Kasumi-1 (cell line): ENCODE results near the gene TMCC1.
"Not testable (repeated sequence)": the region's sequence is repeated elsewhere in the genome, so short reads cannot be mapped to it uniquely, and the experiment has no call there.

Experiments
- DNase-seq, 2 experiments: peaks; one replicate each; lab custom pipeline; 2025; lab: John Stamatoyannopoulos, UW

Gene TMCC1

DNA sequence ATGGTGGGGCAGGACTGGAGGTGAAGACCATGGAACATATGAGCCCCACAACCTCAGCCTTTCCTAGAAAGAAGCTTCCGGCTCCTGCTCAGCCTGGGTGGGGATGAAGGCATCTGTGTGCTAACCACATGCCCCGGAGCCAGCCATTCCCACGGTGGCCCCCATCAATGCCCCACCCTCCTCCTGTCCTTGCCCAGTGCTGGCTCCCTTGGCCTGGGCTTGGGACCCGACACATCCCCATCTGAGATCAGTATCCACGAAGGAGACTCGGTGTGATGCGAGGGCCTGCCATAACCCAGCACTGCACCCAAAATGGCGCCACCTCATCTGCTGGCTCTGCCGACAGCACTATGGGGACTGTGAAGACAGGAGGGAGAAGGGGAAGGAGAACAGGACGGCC, 270.6 kb downstream of the TMCC1 start:
- DNase-seq, result no peak

DNA sequence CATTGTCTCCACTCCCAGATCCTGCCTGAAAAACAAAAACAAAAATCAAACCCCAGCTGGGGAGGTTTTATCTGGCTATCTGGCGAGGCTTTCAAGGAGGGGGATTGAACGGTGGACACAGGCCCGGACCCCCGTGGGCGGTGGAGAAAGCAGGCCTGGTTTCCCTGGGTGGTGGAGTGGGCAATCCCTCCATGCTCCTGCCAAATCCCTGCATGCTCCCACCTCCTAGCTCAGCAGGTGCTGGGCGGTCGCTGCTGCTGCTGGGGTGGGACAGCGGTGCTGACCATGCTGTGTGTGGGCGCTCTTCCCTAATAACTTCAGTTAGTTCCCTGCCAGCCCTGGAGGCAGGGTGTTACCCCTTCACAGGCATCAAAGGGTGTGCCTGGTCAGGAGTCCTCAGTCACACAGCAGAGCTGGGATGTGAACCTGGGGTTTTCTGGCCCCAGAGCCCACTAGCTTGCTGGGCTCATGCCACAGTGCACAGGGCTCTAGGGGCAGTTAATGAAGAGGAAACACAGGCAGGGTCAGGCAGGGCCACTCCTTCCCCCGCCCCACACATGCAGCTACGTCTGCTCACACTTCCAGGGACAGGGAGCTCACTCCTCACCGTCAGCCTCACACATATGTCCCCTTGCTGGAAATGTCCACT, 271.2 kb downstream of the TMCC1 start:
- DNase-seq, result no peak

DNA sequence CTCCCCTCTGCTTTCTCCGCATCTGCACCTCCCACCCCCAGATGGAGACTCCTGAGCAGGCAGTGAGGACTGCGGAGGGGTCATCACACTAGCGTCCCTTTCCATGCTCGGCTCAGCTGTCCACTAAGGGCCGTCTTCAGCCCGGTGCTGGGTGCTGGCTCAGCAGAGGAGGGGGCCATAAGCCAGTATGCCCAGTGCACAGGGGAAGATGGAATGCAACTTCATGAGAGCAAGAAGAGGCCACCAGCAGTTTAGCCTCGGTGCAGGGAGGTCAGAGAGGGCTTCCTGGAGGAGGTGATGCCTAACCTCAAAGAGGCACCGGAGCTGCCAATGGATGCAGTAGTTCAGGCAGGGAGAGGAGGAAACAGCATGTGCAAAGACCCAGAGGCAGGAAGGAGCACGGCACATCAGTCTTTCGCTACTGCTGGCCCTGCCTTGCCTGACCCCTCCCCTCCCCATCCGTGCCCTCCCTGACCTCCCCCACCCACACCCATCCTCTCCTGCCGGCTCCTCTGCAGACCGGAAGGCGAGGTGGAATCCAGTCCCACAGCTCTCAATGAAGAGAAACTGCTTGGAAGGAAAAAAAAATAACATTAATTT, 271.8 kb downstream of the TMCC1 start:
- DNase-seq, result no peak

DNA sequence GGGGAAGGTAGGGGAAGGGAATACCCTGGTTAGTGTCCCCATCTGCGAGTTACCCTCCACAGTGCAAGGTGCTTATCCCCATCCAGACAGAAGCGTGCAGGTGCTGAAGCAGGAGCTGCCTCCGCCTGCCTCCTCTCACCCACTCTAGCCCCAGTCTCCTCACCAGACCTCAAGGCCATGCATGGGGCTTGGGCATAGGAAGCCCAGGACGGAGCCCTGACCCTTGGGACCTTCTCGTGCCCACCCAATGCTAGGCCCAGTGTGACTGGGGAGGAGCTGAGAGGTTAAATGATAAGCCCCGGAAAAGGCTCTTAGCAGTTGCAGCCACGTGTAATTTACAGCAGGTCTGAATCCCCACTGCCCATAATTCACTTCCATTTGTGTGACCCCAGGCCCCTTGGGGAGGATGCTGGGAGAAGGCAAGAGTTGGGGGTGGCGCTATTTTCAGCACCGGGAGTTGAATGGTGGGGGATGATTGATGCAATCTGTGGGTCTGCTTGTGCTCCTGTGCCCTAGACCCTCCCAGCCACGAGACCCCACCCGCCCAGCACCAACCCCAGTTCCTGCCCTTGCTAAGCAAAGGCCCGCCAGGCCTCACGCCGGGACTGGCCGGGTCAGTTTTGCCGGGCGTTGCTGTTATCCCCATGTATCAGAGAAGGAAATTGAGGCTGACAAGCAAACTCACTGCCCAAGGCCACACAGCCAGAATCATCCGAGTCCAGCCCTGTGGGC, 272.5 kb downstream of the TMCC1 start:
- no peak for DNase-seq

DNA sequence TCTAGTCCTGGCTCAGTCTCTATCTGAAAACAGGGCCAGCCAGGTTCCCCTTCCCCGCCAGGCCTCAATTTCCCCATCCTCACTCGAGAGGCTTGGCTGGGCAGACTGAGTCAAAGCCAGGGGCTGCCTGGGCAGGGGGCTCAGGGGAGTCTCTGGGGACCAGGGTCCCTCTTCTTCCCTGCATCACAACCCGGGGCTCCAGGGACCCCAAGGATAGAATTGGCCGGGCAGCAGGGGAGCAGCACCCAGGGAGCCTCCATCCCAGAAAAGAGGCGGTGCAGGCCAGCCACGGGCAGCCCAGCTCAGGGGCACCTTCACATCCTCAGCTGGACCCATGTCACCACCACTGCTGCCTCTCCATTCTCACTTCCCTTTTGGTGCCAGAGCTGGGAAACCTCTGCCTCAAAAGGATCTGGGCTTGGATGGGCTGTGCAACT, 273.8 kb downstream of the TMCC1 start:
- peak; percentile 8 to 15 for DNase-seq

DNA sequence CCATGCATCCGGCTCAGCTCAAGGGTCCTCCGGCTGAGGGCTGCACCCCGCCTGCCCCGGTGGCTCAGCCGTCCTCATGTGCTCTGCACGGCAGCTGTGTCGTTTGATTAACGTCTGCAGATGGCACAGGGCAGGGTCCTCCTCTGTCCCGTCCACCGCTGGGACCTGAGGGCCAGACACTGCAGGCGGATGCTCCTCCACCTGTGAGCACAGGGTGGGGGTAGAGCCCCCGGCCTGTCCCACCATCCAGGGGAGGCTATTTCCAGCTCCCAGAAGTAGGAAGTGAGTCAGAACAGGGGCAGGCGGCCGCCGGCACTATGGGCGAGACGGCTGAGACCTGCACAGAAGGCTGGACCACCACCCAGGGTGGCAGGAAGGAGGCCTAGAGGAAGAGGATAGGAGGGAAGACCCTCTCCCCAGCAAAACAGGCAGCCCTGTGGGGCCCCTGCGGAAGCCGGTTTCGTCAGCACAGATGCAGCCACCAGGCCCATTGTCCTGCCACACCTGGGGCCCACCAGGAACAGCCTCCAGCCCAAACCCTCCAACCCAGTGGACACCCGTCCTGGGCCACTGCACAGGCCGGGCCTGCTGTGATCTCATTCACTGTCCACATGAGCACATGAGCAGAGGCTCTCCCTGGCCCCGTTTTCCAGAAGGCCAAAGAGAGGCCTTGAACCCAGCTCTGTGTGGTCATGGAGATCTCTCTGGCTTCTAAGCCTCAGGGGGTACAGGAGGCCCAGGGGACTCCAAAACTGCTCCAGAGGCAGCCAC, 274.4 kb downstream of the TMCC1 start:
- DNase-seq, result peak; percentile 33 to 40

DNA sequence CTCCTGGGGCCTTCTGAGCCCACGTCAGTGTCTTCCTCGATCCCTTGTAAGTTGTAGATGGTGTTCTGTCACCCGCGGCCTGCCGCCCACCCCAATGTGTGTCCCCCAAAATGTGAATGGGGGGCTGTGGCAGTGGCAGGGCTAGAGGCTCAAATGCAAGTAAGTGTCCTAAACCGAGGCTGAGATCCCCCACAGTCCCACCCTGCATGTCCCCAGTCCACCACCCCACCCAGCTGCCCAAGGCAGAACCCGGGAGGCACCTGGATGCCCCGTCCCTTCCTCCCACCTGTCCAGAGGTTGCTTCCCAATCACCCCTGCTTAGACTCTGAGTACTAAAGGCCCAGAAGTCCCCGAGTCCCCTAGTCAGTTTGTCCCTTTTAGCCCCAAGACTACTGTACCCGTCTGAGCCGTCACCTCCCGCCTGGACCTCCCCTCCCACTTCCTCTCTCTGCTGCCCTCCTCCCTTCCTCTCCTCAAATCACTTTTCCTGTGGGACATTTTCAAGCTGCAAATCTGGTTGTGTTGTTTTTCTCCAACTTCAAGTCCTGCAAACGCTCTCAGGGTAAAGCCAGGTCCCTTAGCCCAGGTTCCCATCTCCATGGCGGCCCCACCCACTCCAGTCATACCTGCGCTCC, 275.2 kb downstream of the TMCC1 start:
- peak; percentile 51 to 53 for DNase-seq

DNA sequence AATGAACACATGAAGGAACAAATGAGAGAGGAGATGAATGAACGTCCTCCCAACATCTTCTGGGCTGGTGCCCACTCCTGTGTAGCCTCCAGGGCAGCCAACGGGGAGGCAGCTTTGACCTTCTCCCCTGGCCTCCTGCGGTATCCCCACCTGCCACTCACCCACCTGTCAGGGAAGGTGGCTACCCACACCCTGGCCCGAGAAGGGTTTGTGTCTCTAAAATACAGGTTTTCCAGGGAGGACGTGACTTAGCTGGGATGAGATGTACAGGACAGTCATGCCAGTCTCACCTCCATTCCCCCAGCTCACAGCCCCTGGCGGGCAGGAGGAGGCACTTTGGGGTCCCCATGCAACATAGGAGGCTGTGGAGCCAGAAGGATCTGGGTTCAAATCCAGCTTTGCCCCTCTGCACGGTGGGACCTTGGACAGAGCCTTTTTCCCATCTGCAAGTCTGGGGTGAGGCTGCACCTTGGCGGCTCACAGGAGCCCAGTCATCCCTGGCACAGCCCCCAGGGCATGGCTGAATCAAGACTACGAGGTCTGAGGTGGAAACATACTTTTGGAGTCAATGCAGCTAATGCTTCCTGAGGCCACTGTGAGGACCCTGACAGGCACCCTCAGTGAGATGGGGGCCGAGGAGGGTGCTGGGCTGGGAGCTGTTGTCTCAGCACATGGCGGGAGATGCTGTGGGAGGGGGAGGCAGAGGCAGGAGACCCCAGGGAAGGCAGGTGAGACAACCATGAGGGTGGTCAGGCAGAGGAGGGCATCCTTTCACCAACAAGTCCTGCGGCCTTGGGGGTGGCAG, 275.9 kb downstream of the TMCC1 start:
- DNase-seq, result no peak

DNA sequence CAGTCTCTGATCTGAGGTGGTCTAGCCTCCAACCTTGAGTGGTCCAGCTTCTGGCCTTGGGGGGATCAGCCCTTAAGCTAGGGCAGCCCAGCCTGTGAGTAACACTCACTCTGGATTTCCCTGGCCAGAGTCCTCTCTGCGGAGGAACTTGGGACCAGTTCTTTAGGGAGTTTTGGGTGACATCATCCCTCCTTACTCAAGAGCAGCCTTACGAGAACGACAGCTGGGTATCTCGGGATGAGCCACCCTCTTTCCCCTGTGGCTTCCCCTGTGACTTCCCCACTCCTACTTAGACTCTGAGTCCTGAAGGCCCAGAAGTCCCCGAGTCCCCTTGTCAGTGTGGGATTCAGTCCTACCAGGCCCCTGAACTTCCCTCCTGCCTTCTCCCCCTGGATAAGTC, 276.8 kb downstream of the TMCC1 start:
- DNase-seq, result peak; percentile 52 to 59

DNA sequence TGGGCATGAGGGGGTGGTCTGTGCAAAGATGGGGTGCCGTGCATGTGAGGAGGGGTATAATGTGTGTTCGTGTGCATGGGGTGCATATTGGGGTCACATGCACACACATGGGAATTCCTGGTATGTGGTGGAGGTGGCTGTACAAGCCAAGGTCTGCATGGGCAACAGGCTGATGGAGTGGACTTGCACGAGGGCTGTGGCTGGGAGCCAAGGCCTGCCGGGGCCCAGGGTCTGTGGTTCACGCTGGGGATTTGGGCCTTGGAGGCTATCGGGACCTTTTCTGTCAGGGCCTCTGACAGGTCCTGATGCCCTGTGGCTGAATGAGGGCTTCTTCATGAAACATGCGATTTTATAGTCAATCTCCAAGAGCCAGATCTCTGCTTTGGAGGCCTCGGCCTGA, 277.2 kb downstream of the TMCC1 start:
- DNase-seq, result no peak

DNA sequence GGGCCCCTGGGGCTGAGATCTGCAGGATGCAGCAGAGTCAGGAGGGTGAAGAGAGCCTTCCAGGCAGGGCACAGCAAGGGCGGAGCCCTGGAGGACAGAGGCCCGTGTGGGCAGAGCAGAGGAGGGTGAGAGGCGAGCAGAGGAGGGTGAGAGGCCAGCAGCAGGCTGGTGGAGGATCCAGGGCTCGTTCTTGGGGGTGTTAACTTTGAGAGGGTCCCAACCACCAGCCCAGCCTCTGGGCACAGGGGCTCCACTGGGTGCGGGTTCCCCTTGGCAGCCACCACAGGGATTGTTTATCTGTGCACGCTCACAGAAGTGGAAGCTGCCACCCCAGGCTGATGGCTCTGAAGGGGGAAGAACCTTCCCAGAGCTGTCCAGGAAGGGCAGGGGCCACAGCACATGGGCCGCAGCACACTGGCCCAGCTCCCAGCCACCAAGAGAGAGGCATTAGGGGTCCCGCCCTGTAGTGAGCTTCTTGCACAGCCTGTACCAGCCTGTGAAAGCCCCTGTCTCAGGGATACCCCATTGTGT, 277.7 kb downstream of the TMCC1 start:
- DNase-seq, result no peak

DNA sequence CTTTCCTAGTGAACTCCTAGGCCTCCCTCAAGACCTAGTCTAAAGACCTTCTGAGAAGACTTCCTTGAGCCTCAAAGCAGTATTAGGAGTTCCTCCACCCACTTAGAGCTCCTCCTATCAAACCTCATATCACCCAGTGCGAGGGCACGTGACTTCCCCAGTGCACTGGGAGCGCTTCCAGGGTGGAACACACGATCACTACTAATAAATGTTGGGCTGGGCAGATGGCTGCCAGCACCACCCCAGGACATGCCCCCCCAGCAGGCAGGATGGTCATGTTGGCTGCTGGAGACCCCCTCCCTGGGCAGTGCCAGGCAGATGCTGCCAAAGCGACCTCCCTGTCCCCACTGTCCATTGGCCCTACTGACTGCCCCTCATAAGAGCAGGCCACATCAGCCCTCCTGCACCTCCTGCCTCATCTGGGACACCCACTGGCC, 278.6 kb downstream of the TMCC1 start:
- peak; percentile 36 for DNase-seq

DNA sequence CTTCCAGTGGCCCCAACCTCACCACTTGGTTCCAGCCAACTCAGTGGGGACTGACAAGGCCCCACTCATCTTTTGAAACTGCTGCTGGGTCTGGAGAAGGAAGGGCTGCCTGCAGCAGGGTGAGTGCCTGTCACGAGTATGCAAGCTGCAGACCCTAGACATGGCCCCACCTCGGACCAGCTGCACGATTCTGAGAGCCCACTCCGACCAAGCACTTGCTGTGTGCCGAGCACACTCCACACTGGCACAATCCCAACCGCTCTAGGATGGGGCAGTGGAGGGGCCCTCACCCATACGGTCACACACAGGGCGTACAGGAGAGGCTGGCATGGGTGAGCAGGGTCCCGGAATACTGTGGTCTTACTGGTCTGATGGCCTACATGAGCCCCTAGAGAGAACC, 279.1 kb downstream of the TMCC1 start:
- no peak for DNase-seq

DNA sequence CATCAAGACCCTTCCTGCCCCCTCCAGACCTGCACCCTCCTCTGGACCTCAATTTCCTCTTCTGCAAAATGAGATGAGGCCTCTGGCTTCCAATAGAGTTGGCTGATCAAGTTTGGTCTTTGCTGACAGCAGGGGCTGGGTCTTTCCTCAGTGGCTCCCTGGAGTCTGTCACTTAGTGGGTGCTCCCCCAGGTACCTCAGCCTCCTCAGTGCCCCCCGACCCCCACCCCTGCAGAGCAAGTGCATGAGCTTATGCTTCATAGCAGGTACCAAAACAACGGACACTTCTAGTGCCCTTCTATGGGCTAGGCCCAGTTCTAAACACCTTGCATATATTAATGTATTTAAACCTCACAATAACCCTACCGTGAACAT, 280.2 kb downstream of the TMCC1 start:
- DNase-seq, result peak in 1 of 2 experiments; percentile 7

DNA sequence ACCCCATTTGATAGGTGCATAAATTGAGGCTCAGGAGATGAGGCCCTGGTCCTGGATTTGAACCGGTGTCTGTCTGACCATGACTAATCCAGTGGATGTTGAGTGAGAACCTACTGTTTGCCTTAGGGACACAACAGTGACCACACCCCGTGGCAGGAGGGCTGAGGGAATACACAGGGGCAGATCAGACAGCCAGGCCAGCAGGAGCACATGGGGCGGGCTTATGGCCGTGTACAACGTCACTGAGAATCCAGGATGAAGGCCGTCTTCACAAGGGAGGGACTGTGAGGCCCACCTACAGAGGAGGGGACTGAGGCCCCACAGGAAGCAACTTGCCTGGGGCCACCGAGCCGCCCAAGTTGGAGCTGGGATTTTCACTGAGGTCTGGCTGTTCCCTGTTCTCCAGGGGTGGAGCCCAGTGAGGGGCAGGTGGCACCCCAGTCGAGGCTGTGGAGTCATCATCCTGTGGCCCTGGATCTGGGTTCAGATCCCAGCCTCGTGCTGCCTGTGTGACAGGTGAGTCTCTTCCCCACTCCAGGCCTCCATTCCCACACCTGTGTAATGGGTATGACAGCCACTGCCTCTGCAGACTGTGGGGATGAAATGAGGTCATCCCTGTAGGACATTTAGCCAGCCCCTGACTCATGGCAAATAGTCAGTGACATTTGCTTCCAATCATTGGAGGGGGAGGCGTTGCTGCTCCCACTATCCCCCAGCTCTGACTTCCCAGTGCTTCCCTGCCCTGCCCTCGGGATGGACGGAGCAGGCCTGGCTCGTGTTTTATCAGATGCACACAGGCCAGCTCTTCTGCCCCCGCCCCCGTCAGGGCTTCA, 280.8 kb downstream of the TMCC1 start:
- DNase-seq, result no peak

DNA sequence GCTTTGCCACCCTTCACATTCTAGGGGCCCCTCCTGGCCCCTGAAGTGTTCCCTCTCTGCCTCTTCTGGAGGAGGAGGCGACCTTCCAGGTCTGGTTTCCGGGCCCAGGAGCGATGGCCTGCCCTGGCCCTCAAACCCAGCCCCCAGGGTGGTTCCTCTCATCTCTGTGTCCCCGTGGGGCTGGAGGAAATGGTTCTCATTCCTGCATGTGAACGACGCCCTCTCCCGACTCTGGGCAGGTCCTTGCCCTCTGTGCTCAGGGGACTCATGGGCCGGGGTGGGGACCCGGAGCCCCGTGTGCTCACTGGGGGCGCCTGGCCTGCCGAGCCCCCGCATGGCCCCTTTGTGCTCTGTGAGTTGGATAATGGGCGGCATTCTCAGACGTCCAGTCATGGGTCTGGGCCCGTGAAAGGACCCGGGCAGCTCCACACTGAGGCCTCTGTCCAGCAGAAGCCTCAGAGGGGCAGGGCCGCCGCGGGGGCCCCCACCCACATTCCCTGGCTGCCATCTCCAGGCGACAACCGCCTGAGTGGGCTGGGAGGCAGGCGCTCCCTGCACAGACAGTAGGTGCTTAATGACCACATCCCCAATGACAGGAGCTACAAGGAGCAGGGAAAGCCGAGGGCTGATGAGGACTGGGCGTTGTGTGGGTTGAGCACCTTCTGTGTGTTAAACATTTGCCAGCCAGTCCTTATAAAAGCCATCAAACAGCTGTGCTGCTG, 281.5 kb downstream of the TMCC1 start:
- no peak for DNase-seq

DNA sequence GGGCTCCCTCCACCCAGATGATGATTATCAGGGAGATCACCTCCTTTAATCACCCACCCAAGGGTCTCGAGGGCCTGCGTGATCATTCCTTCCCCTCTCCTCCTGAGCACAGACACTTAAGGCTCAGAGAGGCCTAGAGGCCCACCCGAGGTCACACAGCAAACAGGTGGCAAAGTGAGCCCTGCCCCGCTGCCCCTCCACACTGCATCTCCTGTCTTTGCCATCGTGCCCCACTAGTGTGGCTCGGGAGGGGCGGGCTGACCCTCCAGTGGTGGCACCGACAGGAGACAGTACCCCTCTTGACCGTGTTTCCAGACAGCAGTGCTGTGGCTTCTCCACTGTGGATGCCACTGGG, 282.1 kb downstream of the TMCC1 start:
- DNase-seq, result no peak

DNA sequence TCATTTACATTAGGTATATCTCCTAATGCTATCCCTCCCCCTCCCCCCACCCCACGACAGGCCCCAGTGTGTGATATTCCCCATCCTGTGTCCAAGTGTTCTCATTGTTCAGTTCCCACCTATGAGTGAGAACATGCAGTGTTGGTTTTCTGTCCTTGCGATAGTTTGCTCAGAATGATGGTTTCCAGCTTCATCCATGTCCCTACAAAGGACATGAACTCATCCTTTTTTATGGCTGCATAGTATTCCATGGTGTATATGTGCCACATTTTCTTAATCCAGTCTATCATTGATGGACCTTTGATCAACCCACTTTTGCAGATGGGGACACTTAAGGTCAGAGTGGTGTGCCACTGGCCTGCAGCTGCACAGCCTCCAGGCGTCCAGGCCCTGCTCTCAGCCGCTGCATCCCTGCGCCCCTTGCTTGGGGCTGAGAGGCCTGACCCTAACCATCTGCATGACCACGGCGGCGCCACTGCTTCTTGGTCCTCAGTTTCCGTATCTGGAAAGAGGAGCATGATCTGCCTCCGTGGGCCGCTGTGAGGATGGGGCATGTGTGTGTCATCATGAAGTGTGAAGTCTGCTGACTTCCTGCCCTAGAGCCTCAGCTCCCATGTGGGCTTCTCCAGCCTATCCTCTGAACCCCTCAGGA, 282.6 kb downstream of the TMCC1 start:
- not testable (repeated sequence) for DNase-seq

DNA sequence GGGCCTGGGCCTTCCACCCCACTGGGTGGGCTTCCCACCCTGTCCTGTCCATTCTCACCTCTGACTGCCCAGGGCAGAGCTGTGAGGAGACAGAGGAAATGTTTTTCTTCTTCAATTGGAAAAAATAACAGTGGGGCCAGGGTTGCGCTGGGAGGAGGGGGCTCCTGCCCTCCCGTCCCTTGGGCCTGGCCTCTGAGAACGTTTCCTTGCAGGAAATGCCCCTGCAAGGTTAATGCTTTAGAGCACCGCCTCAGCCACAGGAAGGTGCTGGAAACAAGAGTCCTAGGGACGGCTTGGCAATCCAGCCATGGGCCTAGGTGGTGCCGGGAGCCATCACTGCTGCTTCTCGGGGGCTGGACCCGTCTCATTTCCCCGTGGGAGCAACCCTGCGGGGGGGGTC, 283.2 kb downstream of the TMCC1 start:
- no peak for DNase-seq
